Measurements from ENCODE around the gene ADRA1B.

ADRA1B gene

DNA sequence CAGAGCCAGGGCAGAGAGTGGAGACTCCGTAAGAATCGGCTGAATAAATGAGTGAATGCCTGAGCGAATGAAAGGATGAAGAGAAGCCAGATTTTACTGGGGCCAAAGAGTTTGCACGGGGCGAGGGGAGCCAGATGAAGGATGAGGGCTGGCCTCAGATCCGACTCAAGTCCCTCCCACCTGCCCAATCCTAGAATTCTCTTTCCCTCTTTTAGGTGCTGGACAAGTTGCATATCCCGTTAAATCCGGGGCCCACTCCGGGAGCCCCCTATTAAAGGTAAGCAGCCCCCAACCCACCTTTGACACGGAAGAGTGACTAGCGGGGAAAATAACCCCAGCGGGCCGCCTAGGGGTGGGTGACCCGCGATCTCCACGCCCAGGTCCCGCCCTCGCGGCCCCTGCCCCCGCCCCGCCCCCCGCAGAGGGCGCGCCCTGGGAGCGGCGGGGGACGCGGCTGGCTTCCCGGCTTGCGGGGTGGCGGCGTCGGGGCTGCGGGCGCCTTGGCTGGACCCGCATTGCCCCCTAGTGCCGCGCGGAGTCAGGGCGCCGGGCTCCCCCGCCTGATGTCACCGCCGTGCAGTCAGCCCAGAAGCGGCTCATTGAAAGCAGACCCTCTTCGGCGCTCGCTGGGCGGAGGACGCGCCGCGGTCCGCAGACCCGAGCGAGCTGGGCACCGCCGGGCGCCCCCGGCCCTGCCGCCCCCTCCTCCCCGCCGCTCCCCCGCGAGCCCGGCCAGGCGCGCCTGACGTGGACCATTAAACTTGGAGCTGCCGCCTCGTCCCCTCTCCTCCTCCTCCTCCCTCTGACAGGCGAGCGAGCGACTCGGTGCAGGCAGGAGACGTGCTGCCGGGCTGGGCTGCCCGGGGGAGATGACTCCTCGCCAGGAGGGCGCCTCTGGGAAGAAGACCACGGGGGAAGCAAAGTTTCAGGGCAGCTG lies at the start of gene ADRA1B:
Gene ADRA1B, plus strand, starts transcription at position 579 of the 937 bp plus-strand sequence. CDS start 424 bp downstream, outside the sequence.
- peak; percentile 70 for DNase-seq (ENCODE audit: low read depth)

DNA sequence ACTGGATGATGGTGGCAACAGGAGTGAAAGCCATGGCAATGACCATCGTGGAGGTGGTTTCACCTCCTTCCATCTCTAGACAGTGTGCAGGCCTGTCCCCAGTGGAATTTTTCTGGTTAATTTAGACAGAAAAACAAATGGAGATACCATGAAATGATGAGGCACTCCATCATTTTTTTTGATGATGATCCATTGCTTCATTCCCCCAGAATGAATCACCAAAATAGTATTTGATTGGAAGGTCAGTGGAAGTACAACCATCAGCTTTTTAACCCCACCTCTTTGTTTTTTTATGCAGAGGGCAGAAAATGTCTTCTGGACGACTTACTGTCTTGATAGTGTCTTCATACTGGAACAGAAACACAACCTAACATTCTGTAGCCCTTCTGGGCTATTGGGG lies 42.6 kb upstream of the ADRA1B start:
- no peak overlapping the region for H3K4me3 ChIP-seq (ENCODE audit: low read depth, low read length)
- DNase-seq (ENCODE audit: low read depth), result no peak
- TF ChIP-seq, protein P1, sequence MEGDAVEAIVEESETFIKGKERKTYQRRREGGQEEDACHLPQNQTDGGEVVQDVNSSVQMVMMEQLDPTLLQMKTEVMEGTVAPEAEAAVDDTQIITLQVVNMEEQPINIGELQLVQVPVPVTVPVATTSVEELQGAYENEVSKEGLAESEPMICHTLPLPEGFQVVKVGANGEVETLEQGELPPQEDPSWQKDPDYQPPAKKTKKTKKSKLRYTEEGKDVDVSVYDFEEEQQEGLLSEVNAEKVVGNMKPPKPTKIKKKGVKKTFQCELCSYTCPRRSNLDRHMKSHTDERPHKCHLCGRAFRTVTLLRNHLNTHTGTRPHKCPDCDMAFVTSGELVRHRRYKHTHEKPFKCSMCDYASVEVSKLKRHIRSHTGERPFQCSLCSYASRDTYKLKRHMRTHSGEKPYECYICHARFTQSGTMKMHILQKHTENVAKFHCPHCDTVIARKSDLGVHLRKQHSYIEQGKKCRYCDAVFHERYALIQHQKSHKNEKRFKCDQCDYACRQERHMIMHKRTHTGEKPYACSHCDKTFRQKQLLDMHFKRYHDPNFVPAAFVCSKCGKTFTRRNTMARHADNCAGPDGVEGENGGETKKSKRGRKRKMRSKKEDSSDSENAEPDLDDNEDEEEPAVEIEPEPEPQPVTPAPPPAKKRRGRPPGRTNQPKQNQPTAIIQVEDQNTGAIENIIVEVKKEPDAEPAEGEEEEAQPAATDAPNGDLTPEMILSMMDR (conservative IDR thresholded peaks at IDR 0.05; ENCODE audit: low read depth, low read length), result no peak

More for the DNA sequence above, at the start of gene ADRA1B:
- peak within 1 kb of the TSS; percentile 55 for H3K4me3 ChIP-seq (ENCODE audit: low read depth, low read length)
- TF ChIP-seq, protein P1 (conservative IDR thresholded peaks at IDR 0.05; ENCODE audit: low read depth, low read length), result peak; percentile 56

DNA sequence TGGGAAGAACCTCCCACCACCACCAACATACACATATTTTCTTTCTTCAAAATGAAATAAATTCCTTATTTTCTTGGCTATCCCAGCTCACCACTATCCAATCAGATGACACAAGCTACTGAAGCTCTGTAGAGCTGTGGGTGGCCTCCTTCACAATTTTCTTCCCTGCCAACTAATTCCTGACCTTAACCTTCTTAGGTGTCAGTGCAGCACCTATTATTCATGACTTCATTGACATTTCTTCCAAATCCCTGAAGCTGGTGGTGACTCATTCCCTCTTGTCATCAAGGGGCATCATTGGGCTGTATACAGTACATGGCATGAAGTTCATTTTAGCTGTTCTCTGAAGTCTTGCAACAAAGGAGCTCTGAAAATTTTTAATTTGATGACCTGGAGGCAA lies 42.0 kb upstream of the ADRA1B start:
- TF ChIP-seq, protein P1 (conservative IDR thresholded peaks at IDR 0.05; ENCODE audit: low read depth, low read length), result no peak
- peak; percentile 51 for DNase-seq (ENCODE audit: low read depth)
- H3K4me3 ChIP-seq (ENCODE audit: low read depth, low read length), result no peak overlapping the region

DNA sequence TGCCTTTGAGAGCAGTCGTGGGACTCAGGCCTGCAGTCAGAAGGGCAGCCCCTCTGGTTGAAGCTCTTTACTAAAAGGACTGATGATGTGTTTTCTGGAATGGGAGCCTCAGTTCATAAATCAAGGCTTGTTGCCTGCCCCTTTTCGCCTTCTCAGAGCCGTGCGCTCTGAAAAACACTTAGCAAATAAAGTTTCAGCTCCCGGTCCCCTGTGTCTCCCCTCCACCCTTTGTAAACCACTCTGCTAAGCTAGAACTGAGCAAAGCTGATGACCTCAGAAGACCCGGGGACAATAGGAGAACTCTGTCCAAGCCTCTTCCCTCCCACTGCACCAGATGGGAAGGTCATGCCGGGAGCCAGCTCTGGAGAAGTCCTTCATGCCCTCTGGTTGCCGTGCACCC lies 39.3 kb upstream of the ADRA1B start:
- TF ChIP-seq, protein P1 (conservative IDR thresholded peaks at IDR 0.05; ENCODE audit: low read depth, low read length), result no peak
- DNase-seq (ENCODE audit: low read depth), result no peak
- H3K4me3 ChIP-seq (ENCODE audit: low read depth, low read length), result no peak overlapping the region

DNA sequence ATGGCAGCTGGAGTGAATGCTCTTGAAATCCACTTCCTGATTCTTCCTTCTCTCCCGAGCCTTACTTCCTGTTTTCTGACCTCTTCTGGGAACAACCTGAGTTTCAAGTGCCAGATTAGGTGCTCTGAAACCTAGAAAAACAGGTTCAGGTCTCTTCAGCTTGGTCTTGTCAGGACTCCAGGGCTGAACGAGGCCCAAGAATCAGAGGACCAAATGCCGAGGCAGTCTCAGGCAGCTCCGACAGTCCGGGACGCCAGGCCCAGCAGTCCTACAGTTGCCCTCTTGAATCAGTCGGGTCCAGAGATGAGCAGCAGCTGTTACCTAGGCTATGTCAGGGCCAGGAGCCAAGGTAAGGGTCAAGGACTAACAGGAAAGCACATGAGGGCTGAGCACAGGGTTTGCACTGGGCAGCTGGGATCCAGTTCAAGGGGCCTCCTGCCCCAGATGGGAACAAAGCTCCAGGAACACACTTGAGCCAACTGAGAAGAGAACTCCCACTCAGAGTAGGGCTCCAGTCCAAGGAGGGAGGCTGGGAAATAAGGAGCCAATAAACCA lies 38.3 kb upstream of the ADRA1B start:
- TF ChIP-seq, protein P1 (conservative IDR thresholded peaks at IDR 0.05; ENCODE audit: low read depth, low read length), result no peak
- no peak for DNase-seq (ENCODE audit: low read depth)
- no peak overlapping the region for H3K4me3 ChIP-seq (ENCODE audit: low read depth, low read length)

DNA sequence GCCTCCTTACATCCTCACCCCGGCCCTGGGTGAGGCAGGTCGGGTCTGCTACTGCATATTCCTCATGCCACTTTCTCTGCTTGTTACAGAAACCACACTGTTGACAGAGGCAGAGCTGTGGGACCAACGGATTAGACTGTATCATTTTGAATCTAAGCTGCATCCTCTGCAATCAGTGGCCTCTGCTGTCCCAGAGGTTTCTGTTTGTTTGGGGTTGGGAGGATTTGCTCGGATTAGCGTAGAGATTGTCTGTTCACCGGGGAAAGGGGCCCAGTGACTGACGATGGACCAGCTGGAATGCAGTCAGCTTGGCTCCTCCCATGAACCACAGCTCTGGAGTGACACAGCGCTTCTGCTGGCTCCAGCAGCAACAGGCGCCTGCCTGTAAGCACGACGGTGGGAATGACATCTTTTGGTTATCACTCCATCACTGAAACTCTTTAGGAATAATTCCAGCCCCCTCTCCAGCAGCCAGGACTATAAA lies 37.3 kb upstream of the ADRA1B start:
- TF ChIP-seq, protein P1 (conservative IDR thresholded peaks at IDR 0.05; ENCODE audit: low read depth, low read length), result peak; percentile 23
- H3K4me3 ChIP-seq (ENCODE audit: low read depth, low read length), result no peak overlapping the region
- DNase-seq (ENCODE audit: low read depth), result peak; percentile 76
